GM12878 (cell line): ENCODE measurements around the gene TCTN1. TPM values are rescaled to one million over a fixed set of nuclear protein-coding genes. Genes with fewer than 3 reads are reported as not detected.

Source experiments
- ATAC-seq: fragments of 200-7000 bp; cut with Tn5 transposase; 3 replicates; pipeline ENCODE4 v1.9.1; 2020; ENCODE audit warnings: mild to moderate bottlenecking, moderate library complexity
- BruUV-seq: library from RNA; stranded (reverse); fragments of 400-500 nt; replicated peaks from 2 replicates; lab custom pipeline; 2021; lab: Mats Ljungman, UMichigan
- CTCF ChIA-PET: fragments of 300-600 bp; sonication (Branson Sonifier 250); formaldehyde crosslinking; extraction: SDS; loops from one replicate; lab custom pipeline; 2021; ENCODE audit warnings: inconsistent platforms; lab: Yijun Ruan, JAX
- POLR2A ChIA-PET: fragments of 350-600 bp; formaldehyde crosslinking; extraction: SDS; loops from one replicate; lab custom pipeline; 2021; ENCODE audit warnings: inconsistent platforms; lab: Charles Lee
- RAD21 ChIA-PET: fragments of 300-600 bp; sonication (Branson Sonifier 250); formaldehyde crosslinking; loops from one replicate; lab custom pipeline; 2023; ENCODE audit warnings: antibody characterized with exemption; ENCODE audit not compliant: unreplicated experiment; lab: Charles Lee
- SMC1A ChIA-PET: fragments of 300-600 bp; sonication (Branson Sonifier 250); formaldehyde crosslinking; loops from one replicate; lab custom pipeline; 2023; ENCODE audit not compliant: unreplicated experiment, uncharacterized antibody; lab: Charles Lee
- DNase-seq: peaks from one replicate; pipeline ENCODE4 v3.0.0-alpha.2; 2011; ENCODE audit warnings: low read depth, low spot score
- FAIRE-seq: peaks from 3 replicates; lab custom pipeline; 2011; peaks lifted over from hg19 to GRCh38; lab: Jason Lieb, UNC
- H2AFZ ChIP-seq: 2 replicates; pipeline ENCODE4 v1.6.0; 2011; ENCODE audit warnings: low read depth, low read length, control low read depth; ENCODE audit not compliant: control insufficient read depth
- H3K27ac ChIP-seq: 2 replicates; pipeline ENCODE4 v1.5.1; 2011; ENCODE audit warnings: control low read depth; ENCODE audit not compliant: control insufficient read depth, insufficient read depth
- H3K27me3 ChIP-seq, 2 experiments: replicated peaks in 1 of 2; 2 replicates each; pipeline versions ENCODE4 v1.6.0 to v1.6.1; 2011; ENCODE audit warnings: low read length in 1 of 2; ENCODE audit not compliant: control insufficient read depth in 2 of 2, insufficient read depth in 2 of 2
- H3K36me3 ChIP-seq, 2 experiments: 2 replicates each; pipeline ENCODE4 v1.5.1; 2011; ENCODE audit warnings: low read length in 1 of 2; ENCODE audit not compliant: control insufficient read depth in 2 of 2, insufficient read depth in 2 of 2
- H3K4me1 ChIP-seq: 2 replicates; pipeline ENCODE4 v1.6.1; 2011; ENCODE audit warnings: mild to moderate bottlenecking, low read length, moderate library complexity, mixed read lengths; ENCODE audit not compliant: control insufficient read depth, insufficient read depth
- H3K4me2 ChIP-seq: 2 replicates; pipeline ENCODE4 v1.6.0; 2011; ENCODE audit warnings: control low read depth; ENCODE audit not compliant: control insufficient read depth, insufficient read depth
- H3K4me3 ChIP-seq: fragments of 200-600 bp; sonication (generic); 2 replicates; pipeline ENCODE4 v1.5.1; 2016
- H3K79me2 ChIP-seq: 2 replicates; pipeline ENCODE4 v1.6.0; 2011; ENCODE audit warnings: low read length; ENCODE audit not compliant: control insufficient read depth, insufficient read depth
- H3K9ac ChIP-seq: 2 replicates; pipeline ENCODE4 v1.8.0; 2011; ENCODE audit warnings: low read length, control low read depth, mixed read lengths; ENCODE audit not compliant: control insufficient read depth, insufficient read depth
- H3K9me3 ChIP-seq: replicated peaks from 3 replicates; pipeline ENCODE4 v1.5.1; 2011; ENCODE audit warnings: mild to moderate bottlenecking, low read length; ENCODE audit not compliant: control insufficient read depth, insufficient read depth
- H4K20me1 ChIP-seq: 2 replicates; pipeline ENCODE4 v1.6.0; 2011; ENCODE audit not compliant: control insufficient read depth, insufficient read depth
- ATF2 ChIP-seq: IDR thresholded peaks from 2 replicates; pipeline ENCODE4 v1.6.1; 2012; ENCODE audit warnings: low read length, inconsistent platforms
- GATAD2B ChIP-seq: fragments of 450-650 bp; conservative IDR thresholded peaks from 2 replicates; pipeline ENCODE4 v1.6.1; 2017; ENCODE audit warnings: low read depth, mild to moderate bottlenecking, moderate library complexity
- NFIC ChIP-seq: IDR thresholded peaks from 2 replicates; pipeline ENCODE4 v1.6.1; 2012; ENCODE audit warnings: low read depth, mild to moderate bottlenecking, inconsistent platforms, low read length, moderate library complexity
- PKNOX1 ChIP-seq: fragments of 450-650 bp; IDR thresholded peaks from 2 replicates; pipeline ENCODE4 v1.6.1; 2016; ENCODE audit warnings: mild to moderate bottlenecking
- RUNX3 ChIP-seq: IDR thresholded peaks from 2 replicates; pipeline ENCODE4 v1.6.1; 2012; ENCODE audit warnings: low read length, inconsistent platforms
- SRF ChIP-seq, 2 experiments: IDR thresholded peaks; 2 replicates each; pipeline ENCODE4 v1.6.1; 2011; ENCODE audit warnings: low read depth in 2 of 2, low read length in 2 of 2, mild to moderate bottlenecking in 1 of 2, moderate library complexity in 1 of 2
- WRNIP1 ChIP-seq: IDR thresholded peaks from 2 replicates; pipeline ENCODE4 v1.6.1; 2011; ENCODE audit warnings: low read depth, low read length, improper control_type of control experiment, borderline replicate concordance
- ZNF274 ChIP-seq: IDR thresholded peaks from one replicate; pipeline ENCODE4 v1.8.0; 2011; ENCODE audit not compliant: insufficient read length, insufficient read depth
- WGBS: methylation state at CpG from one replicate; pipeline ENCODE4 v1.1.6; 2016; ENCODE audit warnings: low lambda C conversion rate; ENCODE audit not compliant: insufficient replicate concordance, insufficient coverage; ENCODE audit errors: missing lambda C conversion rate; 5-methylcytosine and 5-hydroxymethylcytosine counted together
- in situ Hi-C: fragments of 300-500 bp; cut with MboI; formaldehyde crosslinking; loops from 9 replicates; pipeline ENCODE4 v1.14.3; 2018; ENCODE audit warnings: mixed read lengths
- intact Hi-C: fragments of 100-400 bp; cut with micrococcal nuclease; formaldehyde crosslinking; loops from one replicate; pipeline ENCODE4 v1.14.2; 2022; ENCODE audit not compliant: unreplicated experiment
- polyA plus RNA-seq, 11 experiments: library from polyadenylated mRNA; depleted of rRNA in 4 of 11; unstranded in 6 of 11; stranded (reverse) in 5 of 11; fragments of >200 nt; fragmentation: Nextera tagmentation in 4 of 11; fragmentation: Illumina TruSeq in 1 of 11; extraction: Ambion mirVana in 4 of 11; extraction: Trizol in 1 of 11; gene quantifications; 1 replicate in 1 of 11; 2 replicates in 10 of 11; pipeline versions ENCODE4 v1.2.1 to v1.2.3, GENCODE V29; 2011 to 2016; ENCODE audit warnings: inconsistent platforms in 2 of 11, missing spikeins in 2 of 11, low read depth in 1 of 11
- total RNA-seq, 4 experiments: library from RNA; depleted of rRNA in 3 of 4; stranded (reverse); fragments of >200 nt in 3 of 4; fragmentation: Illumina TruSeq in 1 of 4; extraction: Trizol in 1 of 4; gene quantifications; 2 replicates each; pipeline versions ENCODE4 v1.2.1 to v1.2.3, GENCODE V29; 2013 to 2021

The TCTN1 gene
- total and polyA plus RNA-seq, 10 of the 15 experiments (the other 5 are each of a cell fraction or from before 2014, with no cell fraction given), result 8.8 to 23.5 (median 15.3) TPM

GRCh38 chr12:110667671-110668070 is 53.7 kb downstream of the TCTN1 start:
- Histone ChIP-seq H3K27me3 (no peaks in the 10 kb centered on the region), H4K20me1 (no peaks in the 10 kb centered on the region), H3K36me3 (peaks cover 7 to 17% of the 10 kb centered on the region in 2 experiments), H3K79me2 (peaks cover 70% of the 10 kb centered on the region), H3K4me1 (peaks cover 59% of the 10 kb centered on the region), H3K27ac (peak overlapping the region; percentile 99), H3K9me3 (peaks cover 7% of the 10 kb centered on the region; the same call in 2 of the 3 replicates)
- intact Hi-C loops, result loop anchor here (2.0 kb wide), 1 partner anchor 49 kb away; no protein-coding TSS in a partner anchor
- POLR2A ChIA-PET, result interaction anchor here (0.6 to 9.2 kb wide), 16 partner anchors 11 to 87 kb away, joined by 3 to 80 read pairs (median 6); no protein-coding TSS in a partner anchor
- FAIRE-seq (no peak), DNase-seq (no peak), ATAC-seq (no peak)
- 2% methylated on average over 3 of the region's 3 CpGs for WGBS
- CTCF ChIA-PET, result interaction anchor here (1.0 to 4.6 kb wide), 14 partner anchors 10 to 154 kb away, joined by 3 to 24 read pairs (median 7); partner anchors contain the start of gene TCTN1
- in situ Hi-C loops, result no loop called here
- TF ChIP-seq PKNOX1 (no peak), NFIC (peak; percentile 54), ZNF274 (no peak), GATAD2B (no peak), SRF (IDR thresholded peaks at IDR 0.05; ENCODE audit: low read depth in 2 of 2, low read length in 2 of 2) (peak in 1 of 2 experiments; percentile 57; a peak in 1 of 4 replicates), ATF2 (0 out of 2 replicates have a peak, but pooled peaks have one; percentile 42), RUNX3 (peak; percentile 69), WRNIP1 (no peak)
- TF ChIP-seq, all 136 proteins: peak for 4
- H2AFZ ChIP-seq, result no peak overlapping the region
- ChIA-PET SMC1A (interaction anchor here (0.9 to 6.3 kb wide), 19 partner anchors 9 to 87 kb away, joined by 3 to 80 read pairs (median 6); partner anchors contain the start of genes HVCN1 and TCTN1), RAD21 (interaction anchor here (0.8 to 5.3 kb wide), 20 partner anchors 10 to 217 kb away, joined by 3 to 43 read pairs (median 10); partner anchors contain the start of genes ARPC3, HVCN1 and TCTN1)
- peak overlapping the region; percentile 82 for H3K4me3 ChIP-seq
- H3K9ac ChIP-seq, result peak overlapping the region; percentile 77
- no TSS peak for BruUV-seq
- H3K4me2 ChIP-seq, result peak overlapping the region; percentile 99
